22Rv1 (cell line): Measurements from ENCODE around the gene ENGASE.
A peak's percentile ranks its signal among the peaks of the same experiment; 100 is the strongest.

Source experiments
- H3K27ac ChIP-seq: fragments of 450-650 bp; 2 replicates; pipeline ENCODE4 v1.5.1; 2017
- CTCF ChIP-seq: fragments of 450-650 bp; IDR thresholded peaks from 2 replicates; pipeline ENCODE4 v1.5.1; 2017; ENCODE audit warnings: mild to moderate bottlenecking
- ZFX ChIP-seq: fragments of 450-650 bp; IDR thresholded peaks from 2 replicates; pipeline ENCODE4 v1.6.1; 2017; ENCODE audit warnings: antibody characterized with exemption, borderline replicate concordance

Gene ENGASE

GRCh38 chr17:79070266-79070880 is 4.3 kb upstream of the ENGASE start:
- TF ChIP-seq CTCF (no peak), ZFX (no peak)
- H3K27ac ChIP-seq, result no peak overlapping the region

GRCh38 chr17:79071161-79071740 is 3.4 kb upstream of the ENGASE start:
- H3K27ac ChIP-seq, result no peak overlapping the region
- no peak for TF ChIP-seq ZFX
- TF ChIP-seq CTCF, result no peak

GRCh38 chr17:79072544-79072943 is 2.1 kb upstream of the ENGASE start:
- no peak for TF ChIP-seq ZFX
- TF ChIP-seq CTCF, result no peak
- no peak overlapping the region for H3K27ac ChIP-seq

- no peak overlapping the region for H3K27ac ChIP-seq
Measured at GRCh38 chr17:79073016-79073705, 1.5 kb upstream of the ENGASE start.

GRCh38 chr17:79073706-79074088 is 927 bp upstream of the ENGASE start:
- TF ChIP-seq CTCF (no peak), ZFX (no peak)
- H3K27ac ChIP-seq, result no peak overlapping the region

More at GRCh38 chr17:79073016-79073705, 1.5 kb upstream of the ENGASE start:
- TF ChIP-seq CTCF, result no peak
- TF ChIP-seq ZFX, result no peak

- peak overlapping the region; percentile 50; the same call in 1 of the 2 replicates for H3K27ac ChIP-seq
Measured at GRCh38 chr17:79074121-79074648, 439 bp upstream of the ENGASE start.

GRCh38 chr17:79075446-79075750 is 774 bp downstream of the ENGASE start:
- TF ChIP-seq ZFX (no peak), CTCF (no peak)
- no peak overlapping the region for H3K27ac ChIP-seq
